Measurements from ENCODE around the gene CTU1. TPM values are rescaled to one million over a fixed set of nuclear protein-coding genes. Genes with fewer than 3 reads are reported as not detected.

Gene CTU1
- total RNA-seq, 1 experiment from 2014 or later: 11.3 TPM

GRCh38 chr19:51111606-51112005, 3.4 kb upstream of the CTU1 start:
- peak; percentile 58 for TF ChIP-seq CTCF (IDR thresholded peaks at IDR 0.05; ENCODE audit: unreplicated experiment)
- no peaks in the 10 kb centered on the region for H3K9me3 Mint-ChIP-seq (ENCODE audit: low read depth, unreplicated experiment)
- H3K27ac Mint-ChIP-seq (ENCODE audit: unreplicated experiment): no peak overlapping the region
- H3K4me3 Mint-ChIP-seq (ENCODE audit: low read depth, unreplicated experiment): no peak overlapping the region
- H3K27me3 Mint-ChIP-seq (ENCODE audit: unreplicated experiment): no peaks in the 10 kb centered on the region
- no TSS peak for BruUV-seq (replicated peaks)
- peaks cover 10% of the 10 kb centered on the region for H3K4me1 Mint-ChIP-seq (ENCODE audit: low read depth, unreplicated experiment)
- DNase-seq: peak; percentile 63
- intact Hi-C loops (cut with micrococcal nuclease; ENCODE audit: unreplicated experiment): no loop called here
- peaks cover 20% of the 10 kb centered on the region for H3K36me3 Mint-ChIP-seq (ENCODE audit: insufficient read depth, unreplicated experiment)
- CTCF ChIA-PET: no interaction called here

- CTCF ChIA-PET: interaction anchor here (0.7 to 1.4 kb wide), 4 partner anchors 89 to 413 kb away, joined by 3 read pairs; no protein-coding TSS in a partner anchor
- H3K4me1 Mint-ChIP-seq (ENCODE audit: low read depth, unreplicated experiment): peaks cover 10% of the 10 kb centered on the region
- DNase-seq: no peak
- H3K36me3 Mint-ChIP-seq (ENCODE audit: insufficient read depth, unreplicated experiment): peaks cover 20% of the 10 kb centered on the region
- H3K27me3 Mint-ChIP-seq (ENCODE audit: unreplicated experiment): no peaks in the 10 kb centered on the region
- TF ChIP-seq CTCF (IDR thresholded peaks at IDR 0.05; ENCODE audit: unreplicated experiment): no peak
- no peak overlapping the region for H3K4me3 Mint-ChIP-seq (ENCODE audit: low read depth, unreplicated experiment)
- no peak overlapping the region for H3K27ac Mint-ChIP-seq (ENCODE audit: unreplicated experiment)
- no TSS peak for BruUV-seq (replicated peaks)
- H3K9me3 Mint-ChIP-seq (ENCODE audit: low read depth, unreplicated experiment): no peaks in the 10 kb centered on the region
- intact Hi-C loops (cut with micrococcal nuclease; ENCODE audit: unreplicated experiment): no loop called here
These were observed 2.4 kb upstream of the CTU1 start for GRCh38 chr19:51110666-51110971.

GRCh38 chr19:51108805-51109146, 567 bp upstream of the CTU1 start:
- no peaks in the 10 kb centered on the region for H3K9me3 Mint-ChIP-seq (ENCODE audit: low read depth, unreplicated experiment)

GRCh38 chr19:51107406-51108065, 673 bp downstream of the CTU1 start:
- H3K9me3 Mint-ChIP-seq (ENCODE audit: low read depth, unreplicated experiment): no peaks in the 10 kb centered on the region
- H3K36me3 Mint-ChIP-seq (ENCODE audit: insufficient read depth, unreplicated experiment): peaks cover 35% of the 10 kb centered on the region
- H3K27ac Mint-ChIP-seq (ENCODE audit: unreplicated experiment): peak overlapping the region; percentile 87
- H3K4me1 Mint-ChIP-seq (ENCODE audit: low read depth, unreplicated experiment): peaks cover 16% of the 10 kb centered on the region
- CTCF ChIA-PET: no interaction called here
- no peak for DNase-seq
- TF ChIP-seq CTCF (IDR thresholded peaks at IDR 0.05; ENCODE audit: unreplicated experiment): no peak
- intact Hi-C loops (cut with micrococcal nuclease; ENCODE audit: unreplicated experiment): no loop called here
- H3K27me3 Mint-ChIP-seq (ENCODE audit: unreplicated experiment): no peaks in the 10 kb centered on the region
- TSS peak; percentile 67 for BruUV-seq (replicated peaks)
- peak overlapping the region; percentile 88 for H3K4me3 Mint-ChIP-seq (ENCODE audit: low read depth, unreplicated experiment)

More at GRCh38 chr19:51108805-51109146, 567 bp upstream of the CTU1 start:
- BruUV-seq (replicated peaks): no TSS peak
- Mint-ChIP-seq H3K27me3 (ENCODE audit: unreplicated experiment) (no peaks in the 10 kb centered on the region), H3K4me1 (ENCODE audit: low read depth, unreplicated experiment) (peaks cover 10% of the 10 kb centered on the region), H3K4me3 (ENCODE audit: low read depth, unreplicated experiment) (peak overlapping the region; percentile 88), H3K27ac (ENCODE audit: unreplicated experiment) (peak overlapping the region; percentile 87), H3K36me3 (ENCODE audit: insufficient read depth, unreplicated experiment) (peaks cover 22% of the 10 kb centered on the region)
- intact Hi-C loops (cut with micrococcal nuclease; ENCODE audit: unreplicated experiment): no loop called here
- CTCF ChIA-PET: no interaction called here
- TF ChIP-seq CTCF (IDR thresholded peaks at IDR 0.05; ENCODE audit: unreplicated experiment): no peak
- no peak for DNase-seq
